Measurements from ENCODE around the gene COL1A2.

Gene COL1A2

GRCh38 chr7:94434042-94434441 is 39.3 kb downstream of the COL1A2 start:
- no peak for DNase-seq (ENCODE audit: low spot score)

GRCh38 chr7:94436018-94436604 is 41.4 kb downstream of the COL1A2 start:
- no peak for DNase-seq (ENCODE audit: low spot score)

- DNase-seq (ENCODE audit: low spot score): no peak
Observed at GRCh38 chr7:94436700-94437099, 42.0 kb downstream of the COL1A2 start.

DNA sequence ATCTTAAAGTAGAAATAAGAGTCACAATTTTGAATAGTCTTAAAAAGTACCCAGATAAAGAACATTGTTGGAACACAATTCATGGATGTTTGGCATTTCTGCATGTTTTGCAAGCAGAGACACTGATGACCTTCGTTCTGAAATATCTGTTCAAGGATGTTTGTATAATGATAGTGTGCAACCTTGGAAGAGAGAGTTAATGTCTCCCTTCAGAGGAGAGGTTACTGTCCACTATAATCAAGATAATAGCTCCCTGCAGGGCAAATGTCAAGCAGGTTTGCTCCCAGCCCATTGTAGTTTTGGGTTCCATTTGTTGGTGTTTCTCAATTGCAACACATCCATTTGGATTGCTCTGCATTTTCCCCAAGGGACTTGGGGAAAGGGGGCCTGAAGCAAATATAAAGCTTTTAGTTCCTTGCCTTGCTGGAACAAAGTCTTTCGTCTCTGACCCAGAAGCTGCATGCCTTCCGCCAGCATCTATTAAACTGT is 45.2 kb downstream of the COL1A2 start:
- no peak for DNase-seq (ENCODE audit: low spot score)

- DNase-seq (ENCODE audit: low spot score): no peak
Observed at GRCh38 chr7:94440451-94441039, 45.9 kb downstream of the COL1A2 start.

GRCh38 chr7:94441138-94441537 is 46.4 kb downstream of the COL1A2 start:
- DNase-seq (ENCODE audit: low spot score): no peak

- no peak for DNase-seq (ENCODE audit: low spot score)
Observed at GRCh38 chr7:94442639-94443038, 47.9 kb downstream of the COL1A2 start.

GRCh38 chr7:94444813-94445212 is 50.1 kb downstream of the COL1A2 start:
- no peak for DNase-seq (ENCODE audit: low spot score)

DNA sequence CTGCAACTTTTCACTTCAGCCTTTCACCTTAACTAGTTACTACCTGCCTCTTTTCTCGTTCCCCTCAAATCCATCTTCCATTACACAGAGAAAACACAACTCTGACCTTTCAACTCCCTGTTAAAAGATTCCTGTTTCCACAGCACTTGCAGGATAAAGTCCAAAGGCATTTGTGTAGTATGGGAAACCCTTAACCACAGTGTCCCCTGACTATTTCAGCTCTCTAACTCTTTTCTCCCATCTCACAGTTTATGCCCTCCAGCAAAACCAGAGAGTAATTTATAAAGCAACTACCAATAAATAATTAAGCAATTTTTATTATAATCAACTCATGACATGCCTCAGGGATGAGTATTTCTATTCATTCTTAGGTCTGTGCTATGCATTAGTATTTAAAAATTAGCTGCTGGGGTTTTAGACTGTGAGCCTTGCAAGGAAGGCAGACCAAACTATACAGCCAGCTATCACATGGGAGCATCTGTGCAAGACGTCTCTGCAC is 51.0 kb downstream of the COL1A2 start:
- DNase-seq (ENCODE audit: low spot score): no peak

DNA sequence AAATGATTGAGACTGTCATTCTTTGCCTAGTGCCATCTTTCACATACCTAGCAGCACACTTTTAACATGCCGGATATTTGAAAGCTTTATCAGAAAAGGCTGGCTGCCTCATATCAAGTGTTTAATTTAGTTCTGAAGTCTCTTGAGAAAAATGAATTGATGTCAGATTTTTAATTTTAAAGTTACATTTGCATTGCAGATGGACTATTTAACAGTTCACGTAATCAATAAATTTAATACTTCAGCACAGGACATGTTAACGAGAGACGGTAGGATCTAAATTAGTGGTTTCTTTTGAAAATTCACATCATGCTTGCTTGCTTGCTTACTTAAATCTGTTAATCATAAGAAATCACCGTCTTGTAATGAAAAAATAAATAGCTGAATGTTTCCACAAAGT is 51.6 kb downstream of the COL1A2 start:
- DNase-seq (ENCODE audit: low spot score): no peak

GRCh38 chr7:94449151-94449725 is 54.5 kb downstream of the COL1A2 start:
- DNase-seq (ENCODE audit: low spot score): no peak

DNA sequence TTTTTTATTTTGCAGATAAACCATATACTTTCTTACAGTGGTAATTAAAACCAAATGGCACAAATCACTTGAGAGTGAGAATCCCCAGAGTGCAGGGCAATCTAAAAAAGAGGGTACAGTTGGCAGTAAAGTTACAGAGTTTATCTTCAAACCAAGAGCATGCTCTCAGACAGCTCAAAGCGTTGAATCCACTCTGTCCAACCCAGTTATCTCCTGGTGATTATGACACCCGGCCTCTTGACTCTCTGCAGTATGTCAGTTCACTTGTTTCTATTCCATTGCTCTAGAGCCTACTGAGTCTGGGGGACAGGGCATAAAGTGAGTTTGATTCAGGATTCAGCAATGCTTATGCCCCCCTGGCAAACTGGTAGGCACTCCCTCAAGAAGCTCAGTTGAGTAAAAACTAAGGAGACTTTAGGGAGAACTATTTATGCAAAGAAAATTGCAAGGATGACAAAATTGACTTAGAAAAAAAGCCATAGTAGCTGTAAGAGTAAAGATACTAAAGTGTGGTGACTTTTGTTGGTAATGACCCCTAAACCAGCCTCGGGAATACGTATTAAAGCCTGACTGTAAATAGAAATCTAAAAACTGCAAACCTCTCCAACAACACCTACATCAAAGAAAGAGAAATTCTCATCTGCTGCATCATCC is 55.5 kb downstream of the COL1A2 start:
- no peak for DNase-seq (ENCODE audit: low spot score)

DNA sequence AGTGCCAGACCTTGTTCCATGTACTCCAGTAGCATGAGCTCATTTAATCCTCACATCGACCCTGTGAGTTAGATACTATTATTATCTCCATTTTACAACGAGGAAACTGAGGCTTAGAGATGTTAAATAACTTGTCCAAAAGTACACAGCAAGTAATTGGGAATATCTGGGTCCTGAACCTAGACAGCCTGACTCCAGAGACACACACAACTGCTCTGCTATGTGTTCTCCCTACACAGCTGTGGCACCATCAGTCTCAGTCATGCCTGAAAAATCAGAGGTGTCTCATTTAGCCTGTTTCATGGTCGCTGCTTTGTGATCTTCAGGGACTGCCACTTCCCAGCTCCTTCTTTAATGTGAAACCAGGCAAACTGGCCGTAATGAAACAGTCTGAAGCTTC is 56.5 kb downstream of the COL1A2 start:
- DNase-seq (ENCODE audit: low spot score): no peak

DNA sequence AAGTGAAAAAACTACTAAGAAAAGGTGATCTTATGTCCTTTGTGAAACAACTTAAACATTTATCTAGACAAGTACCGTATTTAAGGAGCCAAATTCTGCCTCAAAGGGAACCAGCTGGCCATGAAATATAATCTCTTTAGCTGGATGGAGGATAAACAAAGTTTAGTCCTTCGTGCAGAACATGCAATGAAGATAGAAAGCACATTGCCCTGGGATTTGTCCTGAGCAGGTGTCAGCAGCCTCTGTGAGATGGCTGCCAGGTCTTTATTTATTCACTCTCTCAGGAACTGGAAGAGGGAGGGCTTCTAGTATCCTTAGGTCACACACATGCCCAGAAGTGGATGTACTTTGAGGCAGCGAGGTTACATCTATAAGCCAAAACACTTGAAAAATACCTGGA is 57.5 kb downstream of the COL1A2 start:
- DNase-seq (ENCODE audit: low spot score): no peak

- no peak for DNase-seq (ENCODE audit: low spot score)
Observed at GRCh38 chr7:94453898-94454297, 59.2 kb downstream of the COL1A2 start.

DNA sequence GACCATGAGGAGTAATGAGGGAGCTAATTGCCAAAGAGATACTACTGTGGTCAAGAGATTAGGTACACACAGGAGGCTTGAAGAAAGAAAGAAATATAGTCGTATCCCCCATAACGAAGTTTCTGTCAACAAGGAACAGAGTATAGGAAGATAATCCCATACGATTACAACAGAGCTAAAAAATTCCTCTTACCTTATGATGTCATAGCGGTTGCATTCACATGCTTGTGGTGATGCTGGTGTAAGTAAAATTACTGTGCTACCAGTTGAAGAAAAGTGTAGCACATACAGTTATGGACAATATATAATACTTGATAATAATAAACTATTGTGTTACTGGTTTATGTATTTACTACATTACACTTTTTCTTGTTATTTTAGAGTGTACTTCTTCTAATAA is 63.3 kb downstream of the COL1A2 start:
- DNase-seq (ENCODE audit: low spot score): no peak

- no peak for DNase-seq (ENCODE audit: low spot score)
Observed at GRCh38 chr7:94466516-94466915, 71.8 kb downstream of the COL1A2 start.

DNA sequence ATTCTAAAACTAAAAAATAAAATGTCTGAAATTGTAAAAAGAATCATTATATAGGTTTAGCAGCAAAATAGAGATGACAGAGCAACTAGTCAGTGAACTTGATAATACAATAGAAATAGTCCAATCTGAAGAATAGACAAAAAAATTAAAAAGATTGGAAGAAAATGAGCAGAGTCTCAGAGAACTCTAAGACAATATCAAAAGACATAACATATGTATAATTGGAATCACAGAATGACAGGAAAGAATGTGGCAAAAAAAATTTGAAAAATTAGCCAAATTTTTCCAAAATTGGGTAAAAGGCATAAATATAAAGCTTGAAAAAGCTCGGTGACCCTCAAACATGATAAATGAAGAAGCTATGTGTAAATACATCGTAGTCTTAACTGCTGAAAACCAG is 76.9 kb downstream of the COL1A2 start:
- DNase-seq (ENCODE audit: low spot score): no peak

- DNase-seq (ENCODE audit: low spot score): no peak
Observed at GRCh38 chr7:94472608-94473007, 77.9 kb downstream of the COL1A2 start.

GRCh38 chr7:94476251-94476840 is 81.7 kb downstream of the COL1A2 start:
- DNase-seq (ENCODE audit: low spot score): no peak

GRCh38 chr7:94477878-94478277 is 83.2 kb downstream of the COL1A2 start:
- no peak for DNase-seq (ENCODE audit: low spot score)

DNA sequence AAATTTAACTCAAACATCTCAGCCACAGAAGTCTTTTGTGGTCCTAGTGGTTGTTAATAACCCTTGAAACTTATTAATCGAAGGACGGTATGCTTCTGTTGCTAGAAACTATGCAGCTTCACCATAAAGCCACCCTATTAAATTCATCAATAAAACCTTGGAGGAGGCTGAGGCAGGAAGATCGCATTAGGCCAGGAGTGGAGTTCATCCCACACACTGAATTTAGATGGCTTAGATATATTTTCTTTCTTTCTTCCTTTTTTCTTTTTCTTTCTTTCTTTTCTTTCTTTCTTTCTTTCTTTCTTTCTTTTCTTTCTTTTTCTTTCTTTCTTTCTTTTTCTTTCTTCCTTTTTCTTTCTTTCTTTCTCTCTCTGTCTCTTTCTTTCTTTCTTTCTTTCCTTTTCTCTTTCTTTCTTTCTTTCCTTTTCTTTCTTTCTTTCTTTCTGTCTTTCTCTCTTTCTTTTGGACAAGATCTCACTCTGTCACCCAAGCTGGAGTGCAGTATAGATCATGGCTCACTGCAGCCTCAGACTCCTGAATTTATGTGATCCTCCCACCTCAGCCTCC is 84.0 kb downstream of the COL1A2 start:
- no peak for DNase-seq (ENCODE audit: low spot score)
